Measurements from ENCODE around the gene LRRN4. TPM values are rescaled to one million over a fixed set of nuclear protein-coding genes. Genes with fewer than 3 reads are reported as not detected.

Gene LRRN4
- total RNA-seq, 1 experiment from 2014 or later = 0.10 TPM

- Histone ChIP-seq H3K9ac (ENCODE audit: low read length) (no peak overlapping the region), H3K27me3 (ENCODE audit: insufficient read depth, low read length) (no peaks in the 10 kb centered on the region), H2AFZ (ENCODE audit: low read depth, low read length, poor library complexity, severe bottlenecking) (no peak overlapping the region), H3K27ac (ENCODE audit: low read depth, low read length) (no peak overlapping the region), H3K9me2 (ENCODE audit: insufficient read depth) (no peaks in the 10 kb centered on the region), H3K9me3 (ENCODE audit: control insufficient read depth in 1 of 2, insufficient read depth in 1 of 2, low read depth in 1 of 2, low read length in 2 of 2) (no peaks in the 10 kb centered on the region), H3K4me1 (ENCODE audit: control insufficient read depth in 1 of 2, insufficient read depth in 2 of 2, low read length in 2 of 2) (no peaks in the 10 kb centered on the region), H4K20me1 (ENCODE audit: insufficient read depth) (no peaks in the 10 kb centered on the region), H3K4me2 (ENCODE audit: low read length) (no peak overlapping the region), H3K4me3 (replicated peaks in 1 of 2; ENCODE audit: low read depth in 1 of 2, low read length in 2 of 2) (no peak overlapping the region), H3K79me2 (ENCODE audit: insufficient read depth, low read length) (no peaks in the 10 kb centered on the region), H3K36me3 (ENCODE audit: control insufficient read depth in 1 of 2, insufficient read depth in 2 of 2, low read length in 2 of 2) (peaks cover 13 to 19% of the 10 kb centered on the region in 2 experiments; a peak in 3 of 4 replicates)
- ChIA-PET CTCF (no interaction called here), RAD21 (ENCODE audit: low non-redundant PET in 1 of 2, low total read pairs in 2 of 2, uncharacterized antibody in 2 of 2, unreplicated experiment in 2 of 2) (no interaction called here), POLR2A (no interaction called here)
- intact Hi-C loops (cut with micrococcal nuclease) = no loop called here
- no peak for TF ChIP-seq EGR1 (IDR thresholded peaks at IDR 0.05; ENCODE audit: low read depth)
- TF ChIP-seq POLR2A (IDR thresholded peaks at IDR 0.05; ENCODE audit: borderline replicate concordance, extremely low read depth, insufficient read depth, insufficient read length) = no peak
- TF ChIP-seq ZFX (IDR thresholded peaks at IDR 0.05) = no peak
- no peak for TF ChIP-seq TCF7L2 (IDR thresholded peaks at IDR 0.05; ENCODE audit: borderline replicate concordance, extremely low read depth, insufficient read depth, insufficient read length)
- no peak for TF ChIP-seq EZH2 (IDR thresholded peaks at IDR 0.05)
- TF ChIP-seq SRF (IDR thresholded peaks at IDR 0.05; ENCODE audit: low read depth) = no peak
- TF ChIP-seq EZH2phosphoT487 (IDR thresholded peaks at IDR 0.05; ENCODE audit: borderline replicate concordance) = no peak
- no peak for TF ChIP-seq CBX3 (IDR thresholded peaks at IDR 0.05; ENCODE audit: low read depth)
- no peak for TF ChIP-seq POLR2AphosphoS5 (IDR thresholded peaks at IDR 0.05; ENCODE audit: low read depth, low read length)
- no peak for TF ChIP-seq ZNF274 (IDR thresholded peaks at IDR 0.05; ENCODE audit: low read depth, low read length)
- no peak for TF ChIP-seq MAX (IDR thresholded peaks at IDR 0.05)
- no TSS peak for BruUV-seq (replicated peaks)
- DNase-seq (ENCODE audit: low read depth, low spot score) (no peak), ATAC-seq (no peak)
Measured at GRCh38 chr20:6040540-6040939, 13.3 kb downstream of the LRRN4 start.

GRCh38 chr20:6039766-6040165 is 14.1 kb downstream of the LRRN4 start:
- CTCF ChIA-PET = no interaction called here
- H3K9ac ChIP-seq (ENCODE audit: low read length) = no peak overlapping the region
- no peak overlapping the region for H3K4me3 ChIP-seq (replicated peaks in 1 of 2; ENCODE audit: low read depth in 1 of 2, low read length in 2 of 2)
- RAD21 ChIA-PET (ENCODE audit: low non-redundant PET in 1 of 2, low total read pairs in 2 of 2, uncharacterized antibody in 2 of 2, unreplicated experiment in 2 of 2) = interaction anchor here (0.5 to 0.6 kb wide), 2 partner anchors 34 to 507 kb away, joined by 3 read pairs; no protein-coding TSS in a partner anchor
- no peaks in the 10 kb centered on the region for H3K27me3 ChIP-seq (ENCODE audit: insufficient read depth, low read length)
- H3K9me2 ChIP-seq (ENCODE audit: insufficient read depth) = no peaks in the 10 kb centered on the region
- no TSS peak for BruUV-seq (replicated peaks)
- no peak overlapping the region for H3K4me2 ChIP-seq (ENCODE audit: low read length)
- no peaks in the 10 kb centered on the region for H3K79me2 ChIP-seq (ENCODE audit: insufficient read depth, low read length)
- ATAC-seq (no peak), DNase-seq (ENCODE audit: low read depth, low spot score) (no peak)
- no peaks in the 10 kb centered on the region for H4K20me1 ChIP-seq (ENCODE audit: insufficient read depth)
- TF ChIP-seq EGR1 (IDR thresholded peaks at IDR 0.05; ENCODE audit: low read depth) (no peak), SRF (IDR thresholded peaks at IDR 0.05; ENCODE audit: low read depth) (no peak), JUND (IDR thresholded peaks at IDR 0.05) (no peak), CTCF (IDR thresholded peaks at IDR 0.05 in 2 of 3, conservative IDR thresholded peaks at IDR 0.05 in 1 of 3; ENCODE audit: borderline replicate concordance in 1 of 3, insufficient read depth in 1 of 3, low read depth in 2 of 3, low read length in 2 of 3) (no peak), ZNF274 (IDR thresholded peaks at IDR 0.05; ENCODE audit: low read depth, low read length) (no peak), ZFX (IDR thresholded peaks at IDR 0.05) (no peak), ELF1 (IDR thresholded peaks at IDR 0.05; ENCODE audit: borderline replicate concordance, low read depth) (no peak), FOSL1 (IDR thresholded peaks at IDR 0.05; ENCODE audit: low read depth) (no peak), EZH2 (IDR thresholded peaks at IDR 0.05) (no peak), RAD21 (IDR thresholded peaks at IDR 0.05; ENCODE audit: low read depth) (no peak)
- no peak overlapping the region for H2AFZ ChIP-seq (ENCODE audit: low read depth, low read length, poor library complexity, severe bottlenecking)
- H3K9me3 ChIP-seq (ENCODE audit: control insufficient read depth in 1 of 2, insufficient read depth in 1 of 2, low read depth in 1 of 2, low read length in 2 of 2) = no peaks in the 10 kb centered on the region
- intact Hi-C loops (cut with micrococcal nuclease) = no loop called here
- peaks cover 17 to 19% of the 10 kb centered on the region in 2 experiments; a peak in 3 of 4 replicates for H3K36me3 ChIP-seq (ENCODE audit: control insufficient read depth in 1 of 2, insufficient read depth in 2 of 2, low read length in 2 of 2)
- no peak overlapping the region for H3K27ac ChIP-seq (ENCODE audit: low read depth, low read length)
- no peaks in the 10 kb centered on the region for H3K4me1 ChIP-seq (ENCODE audit: control insufficient read depth in 1 of 2, insufficient read depth in 2 of 2, low read length in 2 of 2)
- POLR2A ChIA-PET = no interaction called here

Data from HCT116 (cell line).